GM18519 (cell line): ENCODE data around the gene C16orf78.
A peak's percentile ranks its signal among the peaks of the same experiment; 100 is the strongest.
"Not testable (repeated sequence)": the region's sequence is repeated elsewhere in the genome, so short reads cannot be mapped to it uniquely, and the experiment has no call there.

Experiments
- ATAC-seq: cut with Tn5 transposase; IDR thresholded peaks from one replicate; pipeline ENCODE4 v1.9.1; 2021; ENCODE audit warnings: mild to moderate bottlenecking, moderate library complexity; ENCODE audit not compliant: unreplicated experiment, low FRiP score

Gene C16orf78

DNA sequence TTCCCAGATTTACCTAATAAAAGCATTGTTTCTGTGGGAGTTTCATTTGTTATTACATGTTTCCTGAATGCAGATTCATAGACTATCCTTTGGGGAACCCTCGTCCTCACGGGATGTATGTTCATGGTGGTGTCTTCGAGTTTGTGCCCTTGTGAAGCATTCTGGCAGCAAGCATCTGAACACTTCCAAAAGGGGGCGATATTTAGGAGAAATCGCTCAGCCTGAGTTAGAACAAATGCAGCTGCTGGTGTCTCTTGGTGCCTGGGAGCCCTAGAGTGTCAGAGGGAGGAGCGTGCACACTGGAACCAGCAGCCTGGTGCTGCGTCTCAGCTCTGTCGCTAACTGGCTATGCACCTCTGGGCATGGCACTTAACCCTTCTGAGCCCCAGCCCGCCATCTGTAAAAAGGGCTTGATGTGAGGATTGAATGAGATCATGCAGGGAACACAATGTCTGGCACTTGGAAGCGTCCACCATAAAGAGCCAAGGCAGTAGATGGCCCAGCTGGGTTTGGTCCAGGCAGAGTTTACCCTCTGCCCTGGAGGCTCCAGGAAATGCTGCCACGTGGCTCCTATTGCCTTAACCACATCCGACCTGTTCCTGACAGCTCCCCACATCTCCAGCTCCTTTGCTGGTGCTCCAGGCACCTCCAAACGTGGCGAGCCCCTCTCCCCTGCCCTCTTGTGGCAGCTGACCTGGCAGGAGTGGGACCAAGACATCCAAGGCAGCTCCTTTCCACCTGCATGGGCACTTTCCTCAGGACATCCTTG lies 25.0 kb upstream of the C16orf78 start:
- no peak for ATAC-seq

- no peak for ATAC-seq
These were observed 24.0 kb upstream of the C16orf78 start for GRCh38 chr16:49349446-49350168.

DNA sequence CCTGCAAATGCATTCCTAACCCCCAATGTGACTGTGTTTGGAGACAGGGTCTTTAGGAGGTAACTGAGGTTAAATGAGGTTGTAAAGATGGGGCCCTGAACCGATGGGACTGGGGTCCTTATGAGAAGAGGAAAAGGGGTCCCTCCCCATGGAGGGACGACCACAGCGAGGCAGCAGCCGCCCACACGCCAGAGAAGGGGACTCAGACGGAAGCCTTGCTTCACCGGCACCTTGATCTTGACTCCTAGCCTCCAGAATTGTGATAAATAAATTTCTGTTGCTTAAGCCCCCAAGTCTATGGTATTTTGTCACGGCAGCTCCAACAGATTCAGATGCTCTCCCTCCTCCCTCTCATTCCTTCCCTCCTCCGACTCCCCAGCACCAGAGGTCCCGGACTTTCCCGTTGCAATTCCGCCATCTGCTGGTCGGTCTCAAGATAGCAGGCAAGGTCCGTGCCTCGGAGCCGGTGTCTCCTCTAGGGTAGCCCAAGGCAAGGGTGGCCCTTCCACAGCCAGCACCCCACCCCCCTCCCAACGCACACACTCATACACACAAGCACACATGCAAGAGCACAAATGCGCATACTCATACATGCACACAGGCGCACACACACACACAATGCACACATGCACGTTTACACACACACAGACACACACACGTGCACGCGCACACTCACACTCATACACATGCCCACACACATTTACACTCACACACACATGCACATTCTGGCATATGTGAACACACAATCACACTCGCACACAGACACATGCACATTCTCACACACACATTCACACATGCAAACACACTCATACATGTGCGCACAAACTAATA lies 23.1 kb upstream of the C16orf78 start:
- ATAC-seq, result no peak

GRCh38 chr16:49351096-49351487 lies 22.5 kb upstream of the C16orf78 start:
- ATAC-seq, result no peak

- no peak for ATAC-seq
These were observed 20.7 kb upstream of the C16orf78 start for GRCh38 chr16:49352892-49353291.

DNA sequence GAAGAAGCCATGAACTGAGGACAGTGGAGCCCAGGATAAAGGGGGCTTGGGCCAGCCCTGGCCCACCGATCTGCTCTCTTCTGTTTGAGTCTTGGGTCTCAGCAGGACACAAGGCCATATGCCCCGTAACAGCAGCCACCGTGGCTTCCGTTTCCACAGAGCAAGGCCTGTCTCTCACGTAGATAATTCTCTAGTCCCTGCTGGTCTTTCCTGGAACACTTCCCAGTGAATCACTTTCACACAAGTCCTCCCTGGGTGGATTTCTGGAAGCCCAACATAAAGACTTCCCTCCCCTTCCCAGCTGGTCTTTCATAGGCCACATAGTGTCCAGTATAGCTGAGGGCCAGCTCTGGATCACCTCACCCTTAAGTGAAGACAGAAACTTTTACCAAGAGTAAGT lies 19.9 kb upstream of the C16orf78 start:
- no peak for ATAC-seq

DNA sequence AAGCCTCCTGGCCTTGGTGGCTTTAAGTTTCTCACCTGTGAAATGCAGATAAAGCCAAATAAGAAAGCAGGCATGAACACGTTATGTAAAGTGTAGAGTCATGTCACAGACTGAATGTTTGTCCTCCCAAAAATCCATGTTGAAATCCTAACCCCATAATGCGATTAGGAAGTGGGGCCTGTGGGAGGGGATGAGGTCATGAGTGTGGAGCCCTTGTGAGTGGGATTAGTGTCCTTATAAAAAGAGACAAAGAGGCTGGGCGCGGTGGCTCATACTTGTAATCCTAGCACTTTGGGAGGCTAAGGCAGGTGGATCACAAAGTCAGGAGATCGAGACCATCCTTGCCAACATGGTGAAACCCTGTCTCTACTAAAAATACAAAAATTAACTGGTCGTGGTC lies 19.5 kb upstream of the C16orf78 start:
- ATAC-seq, result no peak

GRCh38 chr16:49354991-49355390 lies 18.6 kb upstream of the C16orf78 start:
- ATAC-seq, result no peak

GRCh38 chr16:49355933-49356665 lies 17.5 kb upstream of the C16orf78 start:
- no peak for ATAC-seq

DNA sequence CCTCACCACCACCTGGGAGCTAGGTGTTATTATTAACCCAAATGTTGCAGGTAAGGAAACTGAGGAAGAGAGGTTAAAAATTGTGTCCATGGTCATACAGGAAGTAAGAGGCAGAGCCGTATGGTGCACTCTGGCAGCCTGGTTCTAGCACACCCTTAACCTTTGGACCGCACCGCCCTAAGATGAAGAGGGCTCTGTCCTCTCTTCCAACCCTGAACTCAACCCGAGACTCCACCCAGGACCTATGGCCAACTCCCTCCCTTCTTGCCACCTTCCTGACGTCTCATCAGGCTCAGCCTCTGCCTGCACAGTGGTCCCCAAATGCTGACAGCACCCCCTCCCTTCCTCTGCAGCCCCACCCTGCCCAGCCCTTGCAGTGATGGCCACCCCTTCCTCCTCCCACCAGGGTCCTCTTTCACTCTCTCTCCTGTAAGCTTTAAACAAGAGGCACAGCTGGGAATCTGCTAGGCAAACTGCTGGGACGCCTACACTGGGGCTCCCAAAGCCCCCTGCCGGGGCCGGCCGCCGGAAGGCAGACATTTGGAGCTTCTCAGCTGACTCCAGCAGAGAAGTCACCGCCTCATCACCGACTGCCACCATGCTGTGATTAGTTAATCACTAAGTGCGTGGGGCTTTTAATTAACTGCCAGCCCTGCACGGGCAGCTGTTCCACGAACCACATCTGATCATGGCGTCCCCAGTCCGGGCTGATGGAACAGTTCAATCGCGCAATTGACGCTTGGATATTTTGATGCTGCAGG lies 16.7 kb upstream of the C16orf78 start:
- no peak for ATAC-seq

DNA sequence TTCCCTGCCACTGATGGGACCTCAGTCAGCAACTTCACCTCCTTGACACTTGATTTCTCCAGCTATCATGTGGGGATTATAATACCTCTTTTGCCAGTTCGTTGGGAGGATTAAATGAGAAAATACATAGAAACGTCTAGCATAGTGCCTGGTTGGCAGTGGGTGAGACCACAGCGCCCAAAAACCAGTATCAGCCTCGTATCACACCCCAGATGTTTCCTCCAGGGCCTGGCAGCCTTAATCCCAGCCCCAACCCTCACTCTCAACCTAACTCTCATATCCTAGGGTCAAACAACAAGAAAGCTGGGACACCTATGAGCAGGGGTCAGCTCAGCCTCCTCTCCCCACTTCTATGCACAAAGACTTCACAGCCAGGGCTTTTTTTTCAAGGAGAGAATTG lies 14.0 kb upstream of the C16orf78 start:
- no peak for ATAC-seq

DNA sequence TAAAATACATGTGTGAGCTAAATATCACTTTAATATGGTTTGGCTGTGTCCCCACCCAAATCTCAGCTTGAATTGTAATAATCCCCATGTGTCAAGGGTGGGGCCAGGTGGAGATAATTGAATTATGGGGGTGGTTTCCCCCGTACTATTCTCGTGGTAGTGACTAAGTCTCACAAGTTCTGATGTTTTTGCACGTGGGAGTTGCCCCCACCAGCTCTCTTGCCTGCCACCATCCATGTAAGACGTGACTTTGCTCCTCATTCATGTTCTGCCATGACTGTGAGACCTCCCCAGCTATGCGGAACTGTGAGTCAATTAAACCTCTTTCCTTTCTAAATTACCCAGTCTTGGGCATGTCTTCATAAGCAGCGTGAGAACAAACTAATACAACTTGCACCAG lies 11.9 kb upstream of the C16orf78 start:
- ATAC-seq, result not testable (repeated sequence)

- ATAC-seq, result no peak
These were observed 11.4 kb upstream of the C16orf78 start for GRCh38 chr16:49362230-49362629.

GRCh38 chr16:49365711-49366509 lies 7.7 kb upstream of the C16orf78 start:
- ATAC-seq, result peak; percentile 95

DNA sequence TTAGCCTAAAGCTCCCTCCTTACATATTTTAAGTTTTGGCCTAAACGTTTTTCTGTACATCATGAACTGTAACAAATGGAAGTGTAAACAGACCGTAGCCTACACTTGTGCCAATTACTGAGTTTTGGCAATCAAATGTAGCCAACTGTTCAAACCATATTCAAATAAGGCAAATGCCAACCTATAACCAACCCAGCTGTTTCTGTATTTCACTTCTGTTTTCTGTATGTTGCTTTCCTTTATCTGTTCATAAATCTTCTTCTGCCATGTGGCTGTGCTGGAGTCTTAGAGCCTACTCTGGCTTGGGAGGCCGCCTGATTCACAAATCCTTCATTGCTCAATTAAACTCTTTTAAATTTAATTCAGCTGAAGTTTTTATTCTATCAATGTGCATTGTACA lies 6.9 kb upstream of the C16orf78 start:
- ATAC-seq, result peak; percentile 43

GRCh38 chr16:49369651-49370611 lies 3.7 kb upstream of the C16orf78 start:
- no peak for ATAC-seq

GRCh38 chr16:49376206-49376605 lies 2.6 kb downstream of the C16orf78 start:
- ATAC-seq, result no peak

- ATAC-seq, result no peak
These were observed 3.7 kb downstream of the C16orf78 start for GRCh38 chr16:49377196-49377755.
